Measurements from ENCODE around the gene IL17D. TPM values are rescaled to one million over a fixed set of nuclear protein-coding genes. Genes with fewer than 3 reads are reported as not detected.

The IL17D gene
- total RNA-seq (10 to 100 TPM in 1 of 7 donors, 1 to 10 TPM in 6; 1.7 to 12.6 (median 8.2) TPM), polyA plus RNA-seq (1 to 10 TPM; 3.3 to 3.7 TPM)
- long read RNA-seq, donor 1, partial matches to known transcripts, result 24 of 26 reads
- long read RNA-seq, donor 1, other reads (novel, unspliced or antisense), result 1 of 26 reads
- long read RNA-seq, donor 2, partial matches to known transcripts, result 64 of 64 reads
- long read RNA-seq, donor 2, other reads (novel, unspliced or antisense), result 0 of 64 reads
- long read RNA-seq, donor 3, partial matches to known transcripts, result 6 of 12 reads
- long read RNA-seq, donor 3, other reads (novel, unspliced or antisense), result 6 of 12 reads

DNA sequence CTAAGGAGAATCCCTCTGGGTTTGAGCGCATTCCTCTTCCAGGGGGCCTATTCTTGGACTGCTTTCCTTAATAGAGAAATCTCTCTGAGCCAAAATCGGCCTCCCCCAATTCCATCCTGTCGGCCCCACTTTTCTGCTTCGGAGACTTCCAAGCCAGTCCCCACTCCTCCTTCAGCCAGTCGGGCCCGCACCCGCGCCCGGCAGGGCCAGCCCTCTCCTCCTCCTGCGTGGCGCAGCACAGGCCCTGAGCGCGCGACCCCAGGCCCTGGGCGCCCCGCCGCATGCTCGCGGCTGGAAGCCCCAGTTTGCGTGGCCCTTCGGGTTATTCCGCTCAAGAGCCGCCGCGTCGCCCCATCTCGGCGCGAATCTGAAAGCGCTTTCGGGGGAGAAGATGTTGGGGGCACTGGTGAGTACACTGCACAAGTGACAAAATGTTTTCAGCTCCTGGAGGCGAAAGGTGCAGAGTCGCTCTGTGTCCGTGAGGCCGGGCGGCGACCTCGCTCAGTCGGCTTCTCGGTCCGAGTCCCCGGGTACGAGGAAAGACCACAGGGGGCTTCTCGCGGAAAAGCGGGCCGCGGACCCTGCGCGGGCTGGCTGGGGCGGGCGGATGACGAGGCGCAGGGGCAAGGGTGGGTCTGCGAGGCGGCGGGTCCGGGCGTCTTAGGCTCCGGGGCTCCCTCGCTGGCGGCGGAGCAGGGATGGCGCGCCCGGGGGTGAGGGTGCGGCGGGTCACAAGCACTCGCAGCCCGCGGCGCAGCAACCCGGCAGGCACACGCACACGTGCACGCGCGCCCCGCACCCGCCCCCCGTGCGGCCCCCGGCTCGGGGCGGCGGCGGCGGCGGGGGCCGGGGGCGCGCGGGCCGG lies at the start of gene IL17D:
Gene IL17D, plus strand, starts transcription at position 785 of the 865 bp plus-strand sequence. CDS start 303 bp downstream, outside the sequence.
- intact Hi-C loops (cut with DNase I), result loop anchor here in 3 of 4 donors (2.0 to 10.0 kb wide), 4 partner anchors 69 to 208 kb away; partner anchors contain the start of gene EEF1AKMT1 (in 1 of the 3)
- Histone ChIP-seq H3K4me1 (ENCODE audit: insufficient read depth) (peaks cover 2% of the 10 kb centered on the region), H3K27me3 (no peaks in the 10 kb centered on the region), H3K36me3 (no peaks in the 10 kb centered on the region), H3K4me3 (peak within 1 kb of the TSS; percentile 71), H3K9me3 (no peaks in the 10 kb centered on the region), H3K27ac (peak within 1 kb of the TSS; percentile 60 to 62)
- DNase-seq, result peak in 4 of 5 donors; percentile 32 to 61 (median 46)
- WGBS, 3 donors, result 1% methylated on average over 66 to 94 of the region's 94 CpGs
- no peak for TF ChIP-seq POLR2A (IDR thresholded peaks at IDR 0.05)
- no peak for TF ChIP-seq CTCF (IDR thresholded peaks at IDR 0.05)
- TF ChIP-seq EP300 (IDR thresholded peaks at IDR 0.05), result no peak

DNA sequence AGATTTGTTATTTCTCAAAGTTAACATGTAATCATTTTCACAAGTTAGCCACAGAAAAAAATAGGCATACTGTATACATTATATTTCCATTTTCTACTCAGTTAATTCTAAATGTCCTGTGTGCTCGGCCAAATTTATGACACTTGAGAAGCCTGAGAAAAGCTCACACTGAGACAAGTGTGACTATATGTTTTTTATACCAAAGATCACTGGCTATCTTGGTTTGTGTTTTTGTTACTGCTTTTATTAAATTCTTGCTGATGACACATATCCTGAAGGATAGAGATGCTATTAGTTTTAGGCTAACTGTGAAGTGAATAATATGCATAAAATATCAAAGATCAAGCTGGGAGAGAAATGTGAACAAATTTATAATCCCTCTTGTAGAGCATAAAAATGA lies 49.3 kb upstream of the IL17D start:
- Histone ChIP-seq H3K27me3 (no peaks in the 10 kb centered on the region), H3K36me3 (no peaks in the 10 kb centered on the region), H3K4me3 (no peak overlapping the region), H3K27ac (no peak overlapping the region), H3K9me3 (no peaks in the 10 kb centered on the region), H3K4me1 (ENCODE audit: insufficient read depth) (no peaks in the 10 kb centered on the region)
- TF ChIP-seq POLR2A (IDR thresholded peaks at IDR 0.05) (no peak), EP300 (IDR thresholded peaks at IDR 0.05) (no peak), CTCF (IDR thresholded peaks at IDR 0.05) (no peak)
- intact Hi-C loops (cut with DNase I), result no loop called here
- DNase-seq, result no peak
- WGBS, 3 donors, result 87 to 95% (median 93%) methylated on average over 1 of the region's 1 CpG

- no peak overlapping the region for H3K4me3 ChIP-seq
- H3K36me3 ChIP-seq, result no peaks in the 10 kb centered on the region
- TF ChIP-seq CTCF (IDR thresholded peaks at IDR 0.05) (no peak), EP300 (IDR thresholded peaks at IDR 0.05) (no peak), POLR2A (IDR thresholded peaks at IDR 0.05) (no peak)
- H3K4me1 ChIP-seq (ENCODE audit: insufficient read depth), result no peaks in the 10 kb centered on the region
- no peak for DNase-seq
- 75 to 95% (median 83%) methylated on average over 5 of the region's 5 CpGs for WGBS, 3 donors
- H3K9me3 ChIP-seq, result no peaks in the 10 kb centered on the region
- no peak overlapping the region for H3K27ac ChIP-seq
- H3K27me3 ChIP-seq, result no peaks in the 10 kb centered on the region
- intact Hi-C loops (cut with DNase I), result no loop called here
Measured at GRCh38 chr13:20658451-20659040, 45.0 kb upstream of the IL17D start.

GRCh38 chr13:20664351-20664750 lies 39.1 kb upstream of the IL17D start:
- no peak for TF ChIP-seq EP300 (IDR thresholded peaks at IDR 0.05)
- no peak for TF ChIP-seq CTCF (IDR thresholded peaks at IDR 0.05)
- TF ChIP-seq POLR2A (IDR thresholded peaks at IDR 0.05), result no peak

More at GRCh38 chr13:20664351-20664750, 39.1 kb upstream of the IL17D start:
- Histone ChIP-seq H3K27me3 (no peaks in the 10 kb centered on the region), H3K4me1 (ENCODE audit: insufficient read depth) (no peaks in the 10 kb centered on the region), H3K36me3 (no peaks in the 10 kb centered on the region), H3K9me3 (no peaks in the 10 kb centered on the region), H3K27ac (no peak overlapping the region), H3K4me3 (no peak overlapping the region)
- no peak for DNase-seq
- intact Hi-C loops (cut with DNase I), result no loop called here
